Suprapubic skin (tissue), 3 donors: ENCODE data around the gene PLA2G6.

Experiments used
- EP300 ChIP-seq: sonication (generic); formaldehyde crosslinking; IDR thresholded peaks from one replicate; pipeline ENCODE4 v1.6.1; 2017; ENCODE audit warnings: antibody characterized with exemption
- POLR2A ChIP-seq, 2 donors: fragments of 450-650 bp; IDR thresholded peaks; one replicate each; pipeline ENCODE4 v1.6.1; 2017; ENCODE audit warnings: antibody characterized with exemption in 2 of 2, mild to moderate bottlenecking in 2 of 2, moderate library complexity in 2 of 2
- TF ChIP-seq, protein P1 (sequence below), 2 donors: fragments of 200-600 bp in 1 of 2; fragments of 450-650 bp in 1 of 2; sonication (generic) in 1 of 2; IDR thresholded peaks; one replicate each; pipeline ENCODE4 v1.5.1; 2016 to 2019; ENCODE audit warnings: antibody characterized with exemption in 2 of 2, mild to moderate bottlenecking in 1 of 2, moderate library complexity in 1 of 2

DNA sequence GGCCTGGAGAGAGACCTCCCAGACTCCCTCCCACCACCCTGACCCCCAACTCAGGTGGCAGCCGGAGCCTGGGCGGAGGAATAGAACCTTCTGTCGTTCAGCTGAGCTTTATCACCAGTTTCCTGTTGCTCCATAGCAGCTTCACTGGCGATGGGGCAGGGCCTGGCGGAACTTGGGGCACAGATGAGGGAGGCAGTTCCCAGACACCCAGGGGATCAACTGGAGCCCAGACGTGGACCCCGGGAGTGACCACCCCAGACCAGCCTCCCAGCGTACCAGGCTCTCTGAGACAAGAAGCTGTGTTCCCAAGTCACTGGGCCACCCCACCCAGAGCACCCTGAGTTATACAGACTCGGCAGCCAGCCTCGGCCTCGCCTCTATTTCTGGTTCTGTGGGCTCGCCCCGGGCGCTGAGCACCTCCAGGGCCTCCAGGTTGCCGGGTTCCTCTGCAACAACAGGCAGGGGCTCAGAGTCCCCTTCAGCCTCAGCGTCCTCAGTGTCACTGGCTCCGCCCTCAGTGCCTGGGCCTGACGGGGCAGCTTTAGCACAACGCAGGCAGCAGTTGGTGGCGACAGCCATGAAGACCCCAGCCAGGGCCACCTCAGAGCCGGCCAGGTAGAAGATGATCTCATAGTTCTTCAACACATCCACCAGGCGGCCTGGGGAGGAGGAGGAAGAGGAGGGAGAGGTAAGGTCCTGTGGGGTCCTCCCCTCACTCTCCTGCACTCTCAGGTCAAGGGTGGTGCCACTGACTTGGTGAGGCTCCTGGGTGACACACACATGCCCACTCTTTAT, 103.4 kb downstream of the PLA2G6 start:
- no peak for TF ChIP-seq POLR2A (IDR thresholded peaks at IDR 0.05)
- TF ChIP-seq EP300, result no peak
- TF ChIP-seq, protein P1, sequence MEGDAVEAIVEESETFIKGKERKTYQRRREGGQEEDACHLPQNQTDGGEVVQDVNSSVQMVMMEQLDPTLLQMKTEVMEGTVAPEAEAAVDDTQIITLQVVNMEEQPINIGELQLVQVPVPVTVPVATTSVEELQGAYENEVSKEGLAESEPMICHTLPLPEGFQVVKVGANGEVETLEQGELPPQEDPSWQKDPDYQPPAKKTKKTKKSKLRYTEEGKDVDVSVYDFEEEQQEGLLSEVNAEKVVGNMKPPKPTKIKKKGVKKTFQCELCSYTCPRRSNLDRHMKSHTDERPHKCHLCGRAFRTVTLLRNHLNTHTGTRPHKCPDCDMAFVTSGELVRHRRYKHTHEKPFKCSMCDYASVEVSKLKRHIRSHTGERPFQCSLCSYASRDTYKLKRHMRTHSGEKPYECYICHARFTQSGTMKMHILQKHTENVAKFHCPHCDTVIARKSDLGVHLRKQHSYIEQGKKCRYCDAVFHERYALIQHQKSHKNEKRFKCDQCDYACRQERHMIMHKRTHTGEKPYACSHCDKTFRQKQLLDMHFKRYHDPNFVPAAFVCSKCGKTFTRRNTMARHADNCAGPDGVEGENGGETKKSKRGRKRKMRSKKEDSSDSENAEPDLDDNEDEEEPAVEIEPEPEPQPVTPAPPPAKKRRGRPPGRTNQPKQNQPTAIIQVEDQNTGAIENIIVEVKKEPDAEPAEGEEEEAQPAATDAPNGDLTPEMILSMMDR (IDR thresholded peaks at IDR 0.05), result no peak
